ENCODE measurements around the gene TTLL11.

Gene TTLL11

GRCh38 chr9:121815546-121816448 is 277.3 kb downstream of the TTLL11 start:
- no peak for TF ChIP-seq CTCF (IDR thresholded peaks at IDR 0.05; ENCODE audit: control extremely low read depth, extremely low read depth, low read depth, missing control alignments)
- CTCF ChIA-PET: no interaction called here
- POLR2A ChIA-PET: no interaction called here
- no peak for DNase-seq (ENCODE audit: extremely low spot score)

GRCh38 chr9:121815084-121815483 is 278.0 kb downstream of the TTLL11 start:
- no peak for TF ChIP-seq CTCF (IDR thresholded peaks at IDR 0.05; ENCODE audit: control extremely low read depth, extremely low read depth, low read depth, missing control alignments)
- no peak for DNase-seq (ENCODE audit: extremely low spot score)
- ChIA-PET CTCF (no interaction called here), POLR2A (no interaction called here)

GRCh38 chr9:121814594-121814993 is 278.5 kb downstream of the TTLL11 start:
- POLR2A ChIA-PET: no interaction called here
- DNase-seq (ENCODE audit: extremely low spot score): no peak
- CTCF ChIA-PET: no interaction called here

DNA sequence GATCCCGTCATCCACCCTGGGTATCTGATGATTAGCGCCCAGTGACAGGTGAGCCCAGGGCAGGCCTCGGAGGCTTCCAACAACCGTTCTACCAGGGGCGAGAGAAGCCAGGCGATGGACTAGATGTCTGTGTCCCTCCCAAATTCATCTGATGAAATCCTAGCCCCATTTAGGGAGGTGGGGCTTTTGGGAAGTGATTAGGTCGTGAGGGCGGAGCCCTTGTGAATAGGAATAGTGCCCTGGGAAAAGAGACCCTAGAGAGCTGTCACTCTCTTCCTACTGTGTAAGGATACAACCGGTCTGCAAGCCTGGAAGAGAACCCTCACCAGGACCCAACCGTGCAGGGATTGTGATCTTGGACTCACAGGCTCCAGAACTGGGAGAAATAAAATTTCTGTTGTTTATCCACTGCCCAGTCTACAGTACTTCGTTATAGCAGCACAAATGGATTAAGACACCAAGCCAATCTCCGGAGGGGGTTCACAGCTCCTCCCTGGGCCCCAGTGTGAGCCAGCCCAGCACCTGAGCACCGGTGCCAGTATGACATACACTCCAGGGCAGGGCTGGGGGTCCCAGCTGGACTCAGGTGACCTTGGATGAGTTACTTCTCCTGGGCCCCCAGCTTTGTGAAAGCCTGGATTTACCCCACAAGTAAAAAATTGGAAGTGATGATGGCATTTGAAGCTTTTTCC is 279.4 kb downstream of the TTLL11 start:
- no peak for TF ChIP-seq CTCF (IDR thresholded peaks at IDR 0.05; ENCODE audit: control extremely low read depth, extremely low read depth, low read depth, missing control alignments)
- ChIA-PET CTCF (no interaction called here), POLR2A (no interaction called here)
- no peak for DNase-seq (ENCODE audit: extremely low spot score)

More at GRCh38 chr9:121814594-121814993, 278.5 kb downstream of the TTLL11 start:
- TF ChIP-seq CTCF (IDR thresholded peaks at IDR 0.05; ENCODE audit: control extremely low read depth, extremely low read depth, low read depth, missing control alignments): no peak

GRCh38 chr9:121812159-121812735 is 280.9 kb downstream of the TTLL11 start:
- no peak for DNase-seq (ENCODE audit: extremely low spot score)
- no peak for TF ChIP-seq CTCF (IDR thresholded peaks at IDR 0.05; ENCODE audit: control extremely low read depth, extremely low read depth, low read depth, missing control alignments)
- ChIA-PET CTCF (interaction anchor here (1.2 kb wide), 1 partner anchor 11 kb away, joined by 3 read pairs; no protein-coding TSS in a partner anchor), POLR2A (no interaction called here)

DNA sequence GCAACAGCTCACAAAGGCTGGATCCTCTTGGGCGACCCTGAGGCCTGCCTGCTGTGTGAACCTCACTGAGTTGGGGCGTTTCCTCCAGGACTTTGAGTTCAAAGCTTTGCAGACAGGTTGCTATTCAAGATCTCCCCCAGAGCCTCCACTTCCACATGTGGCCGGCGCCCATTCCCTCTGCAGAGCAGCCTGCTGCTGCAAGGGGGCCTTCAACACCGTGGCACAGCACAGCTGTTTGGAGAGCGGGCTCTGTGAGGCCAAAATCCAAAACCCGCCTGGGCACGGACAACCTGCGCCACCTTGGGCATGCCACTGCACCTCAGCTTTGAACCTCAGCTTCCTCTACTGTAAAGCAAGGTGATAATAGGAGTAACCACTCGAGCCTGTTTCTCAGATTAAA is 281.4 kb downstream of the TTLL11 start:
- POLR2A ChIA-PET: no interaction called here
- TF ChIP-seq CTCF (IDR thresholded peaks at IDR 0.05; ENCODE audit: control extremely low read depth, extremely low read depth, low read depth, missing control alignments): no peak

More for the DNA sequence above, 281.4 kb downstream of the TTLL11 start:
- CTCF ChIA-PET: interaction anchor here (1.2 kb wide), 1 partner anchor 11 kb away, joined by 3 read pairs; no protein-coding TSS in a partner anchor
- DNase-seq (ENCODE audit: extremely low spot score): no peak

Measured in GM10248 (cell line).